K562 (cell line): Measurements from ENCODE around the gene SLC11A1. TPM values are rescaled to one million over a fixed set of nuclear protein-coding genes. Genes with fewer than 3 reads are reported as not detected.
A peak's percentile ranks its signal among the peaks of the same experiment; 100 is the strongest.

ENCODE experiments used
- ATAC-seq: fragments of 200-7000 bp; cut with Tn5 transposase; 3 replicates; pipeline ENCODE4 v1.9.1; 2020; ENCODE audit warnings: moderate library complexity
- BruUV-seq: library from RNA; stranded (reverse); fragments of 400-500 nt; replicated peaks from 2 replicates; lab custom pipeline; 2021; lab: Mats Ljungman, UMichigan
- CTCF ChIA-PET: fragments of 300-600 bp; formaldehyde crosslinking; extraction: SDS; loops from one replicate; lab custom pipeline; 2021; ENCODE audit warnings: low intra/inter-chr PET ratio; lab: Yijun Ruan, JAX
- POLR2A ChIA-PET: fragments of 300-600, 350-650 bp; sonication (Branson Sonifier 250); formaldehyde crosslinking; extraction: SDS; loops from one replicate; lab custom pipeline; 2021; ENCODE audit warnings: antibody characterized with exemption, inconsistent platforms; lab: Yijun Ruan, JAX
- DNase-seq, 4 experiments: peaks; one replicate each; pipeline versions ENCODE4 v3.0.0 to v3.0.0-alpha.2; 2011 to 2018; ENCODE audit warnings: low spot score in 3 of 4, mixed read lengths in 3 of 4; ENCODE audit errors: extremely low read depth in 1 of 4
- FAIRE-seq: peaks from 2 replicates; lab custom pipeline; 2011; peaks lifted over from hg19 to GRCh38; lab: Jason Lieb, UNC
- H2AFZ ChIP-seq: 2 replicates; pipeline ENCODE4 v1.6.0; 2011; ENCODE audit warnings: low read depth, low read length, control low read depth, inconsistent platforms
- H3K27ac ChIP-seq: fragments of 200-600 bp; 3 replicates; pipeline ENCODE4 v1.8.0; 2011; ENCODE audit warnings: low read depth, mild to moderate bottlenecking, control low read depth, inconsistent platforms, low read length, moderate library complexity, mixed read lengths; ENCODE audit errors: extremely low read depth
- H3K27me3 ChIP-seq, 2 experiments: fragments of 300-600 bp in 1 of 2; 2 replicates in 1 of 2; 3 replicates in 1 of 2; pipeline versions ENCODE4 v1.6.0 to v1.8.0; 2011; ENCODE audit warnings: inconsistent platforms in 2 of 2, low read length in 2 of 2, mild to moderate bottlenecking in 1 of 2, mixed read lengths in 1 of 2, moderate library complexity in 1 of 2; ENCODE audit not compliant: control insufficient read depth in 2 of 2, insufficient read depth in 2 of 2
- H3K36me3 ChIP-seq: fragments of 300-600 bp; 3 replicates; pipeline ENCODE4 v1.8.0; 2011; ENCODE audit warnings: mild to moderate bottlenecking, low read length, inconsistent platforms; ENCODE audit not compliant: control insufficient read depth, insufficient read depth
- H3K4me1 ChIP-seq, 2 experiments: fragments of 200-600 bp in 1 of 2; replicated peaks in 1 of 2; 2 replicates in 1 of 2; 3 replicates in 1 of 2; pipeline versions ENCODE4 v1.5.1 to v1.8.0; 2011; ENCODE audit warnings: inconsistent platforms in 2 of 2, low read length in 2 of 2, mild to moderate bottlenecking in 1 of 2, mixed read lengths in 1 of 2, moderate library complexity in 1 of 2; ENCODE audit not compliant: control insufficient read depth in 2 of 2, insufficient read depth in 2 of 2
- H3K4me2 ChIP-seq: 2 replicates; pipeline ENCODE4 v1.6.1; 2011; ENCODE audit warnings: low read length, control low read depth, inconsistent platforms, mixed read lengths; ENCODE audit not compliant: insufficient read depth
- H3K4me3 ChIP-seq: fragments of 200-600 bp; sonication (generic), shearing (Covaris generic); 2 replicates; pipeline ENCODE4 v1.5.1; 2016; ENCODE audit warnings: control low read depth, inconsistent platforms
- H3K79me2 ChIP-seq: fragments of 200-600 bp; 3 replicates; pipeline ENCODE4 v1.8.0; 2011; ENCODE audit warnings: low read length, inconsistent platforms; ENCODE audit not compliant: control insufficient read depth, insufficient read depth
- H3K9ac ChIP-seq, 2 experiments: 2 replicates each; pipeline versions ENCODE4 v1.6.0 to v1.6.1; 2011; ENCODE audit warnings: low read depth in 2 of 2, low read length in 2 of 2, control low read depth in 1 of 2, inconsistent platforms in 1 of 2, mild to moderate bottlenecking in 1 of 2, mixed read lengths in 1 of 2; ENCODE audit not compliant: insufficient read depth in 1 of 2
- H3K9me1 ChIP-seq: one replicate; pipeline ENCODE4 v1.6.0; 2011; ENCODE audit warnings: inconsistent platforms, mild to moderate bottlenecking, low read length, moderate library complexity; ENCODE audit not compliant: control insufficient read depth, insufficient read depth
- H3K9me3 ChIP-seq: replicated peaks from 2 replicates; pipeline ENCODE4 v1.5.1; 2011; ENCODE audit warnings: low read depth, low read length, inconsistent platforms; ENCODE audit not compliant: control insufficient read depth, insufficient read depth
- H4K20me1 ChIP-seq: replicated peaks from 2 replicates; pipeline ENCODE4 v1.6.1; 2011; ENCODE audit warnings: low read length, inconsistent platforms, mixed read lengths; ENCODE audit not compliant: control insufficient read depth, insufficient read depth
- MYC ChIP-seq, 2 experiments: fragments of 250-450 bp in 1 of 2; sonication (Bioruptor Pico) in 1 of 2; IDR thresholded peaks; 2 replicates each; pipeline versions ENCODE4 v1.5.1 to v1.6.1; 2012 to 2021; ENCODE audit warnings: low read depth in 2 of 2, borderline replicate concordance in 1 of 2, improper control_type of control experiment in 1 of 2, low read length in 1 of 2, mild to moderate bottlenecking in 1 of 2, moderate library complexity in 1 of 2
- POLR2A ChIP-seq: fragments of 450-650 bp; conservative IDR thresholded peaks from 2 replicates; pipeline ENCODE4 v1.6.1; 2016
- POLR2B ChIP-seq: fragments of 450-650 bp; IDR thresholded peaks from 2 replicates; pipeline ENCODE4 v1.6.1; 2018; ENCODE audit warnings: low read depth; ENCODE audit not compliant: partially characterized antibody
- ZNF253 ChIP-seq: fragments of 250-450 bp; sonication (Bioruptor Pico); conservative IDR thresholded peaks from 2 replicates; pipeline ENCODE4 v1.6.1; 2021; ENCODE audit warnings: mild to moderate bottlenecking
- WGBS: fragments of 100-300 bp; shearing (Covaris generic); methylation state at CpG from one replicate; pipeline ENCODE4 v1.1.6; 2016; ENCODE audit warnings: low coverage, mixed read lengths; ENCODE audit not compliant: insufficient coverage; ENCODE audit errors: missing lambda C conversion rate; 5-methylcytosine and 5-hydroxymethylcytosine counted together
- in situ Hi-C: fragments of 300-500 bp; cut with MboI; formaldehyde crosslinking; loops from 4 replicates; pipeline ENCODE4 v1.15.0; 2018; ENCODE audit warnings: inconsistent platforms, mixed read lengths
- intact Hi-C: fragments of 100-400 bp; cut with micrococcal nuclease; formaldehyde crosslinking; loops from 2 replicates; pipeline ENCODE4 v1.14.2; 2022
- polyA plus RNA-seq, 8 experiments: library from polyadenylated mRNA; depleted of rRNA in 4 of 8; stranded (reverse) in 5 of 8; unstranded in 3 of 8; fragments of >200 nt; fragmentation: Nextera tagmentation in 2 of 8; fragmentation: Illumina TruSeq in 1 of 8; extraction: Ambion mirVana in 2 of 8; extraction: Trizol in 1 of 8; gene quantifications; 2 replicates each; pipeline versions ENCODE4 v1.2.1 to v1.2.3, GENCODE V29; 2011 to 2014; ENCODE audit warnings: inconsistent platforms in 1 of 8, missing spikeins in 1 of 8
- total RNA-seq, 7 experiments: library from RNA; depleted of rRNA in 6 of 7; stranded (reverse); fragments of >200 nt in 6 of 7; fragmentation: Illumina TruSeq in 2 of 7; extraction: Trizol in 2 of 7; gene quantifications; 2 replicates each; pipeline versions ENCODE4 v1.2.1 to v1.2.3, GENCODE V29; 2011 to 2021; ENCODE audit warnings: low replicate concordance in 1 of 7
- TF ChIP-seq, protein P1 (sequence below): fragments of 450-650 bp; IDR thresholded peaks from 2 replicates; pipeline ENCODE4 v1.6.1; 2016; ENCODE audit warnings: mild to moderate bottlenecking
- TF ChIP-seq, protein P2 (sequence below): fragments of 450-650 bp; IDR thresholded peaks from 2 replicates; pipeline ENCODE4 v1.6.1; 2017; ENCODE audit warnings: antibody characterized with exemption, mild to moderate bottlenecking
- TF ChIP-seq, protein P3 (sequence below): sonication (generic); formaldehyde crosslinking; IDR thresholded peaks from 2 replicates; pipeline ENCODE4 v1.9.0; 2022; ENCODE audit warnings: mild to moderate bottlenecking, missing genetic modification reagents

Gene SLC11A1
- total and polyA plus RNA-seq, 9 of the 15 experiments (the other 6 are each of a cell fraction or from before 2014, with no cell fraction given) = 0.35 to 1.6 (median 0.65) TPM

DNA sequence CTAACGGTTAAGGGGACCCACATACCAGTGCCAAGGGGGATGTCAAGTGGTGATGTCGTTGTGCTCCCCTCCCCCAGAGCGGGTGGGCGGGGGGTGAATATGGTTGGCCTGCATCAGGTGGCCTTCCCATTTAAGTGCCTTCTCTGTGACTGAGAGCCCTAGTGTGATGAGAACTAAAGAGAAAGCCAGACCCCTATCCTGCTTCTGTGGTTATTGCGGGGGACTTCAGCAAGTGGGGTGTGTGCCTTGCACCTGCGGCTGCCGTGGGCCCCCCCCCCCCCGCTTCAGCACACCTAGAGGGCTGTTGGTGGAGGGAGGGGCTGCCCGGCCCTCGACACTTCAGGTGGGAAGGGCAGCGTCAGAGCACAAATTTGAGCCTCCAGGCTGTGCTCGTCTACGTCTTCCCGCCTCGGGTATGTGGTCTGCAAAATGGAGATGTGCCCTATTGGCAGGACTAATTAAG, 23.7 kb downstream of the SLC11A1 start:
- H2AFZ ChIP-seq = peak overlapping the region; percentile 76
- TF ChIP-seq, protein P1, sequence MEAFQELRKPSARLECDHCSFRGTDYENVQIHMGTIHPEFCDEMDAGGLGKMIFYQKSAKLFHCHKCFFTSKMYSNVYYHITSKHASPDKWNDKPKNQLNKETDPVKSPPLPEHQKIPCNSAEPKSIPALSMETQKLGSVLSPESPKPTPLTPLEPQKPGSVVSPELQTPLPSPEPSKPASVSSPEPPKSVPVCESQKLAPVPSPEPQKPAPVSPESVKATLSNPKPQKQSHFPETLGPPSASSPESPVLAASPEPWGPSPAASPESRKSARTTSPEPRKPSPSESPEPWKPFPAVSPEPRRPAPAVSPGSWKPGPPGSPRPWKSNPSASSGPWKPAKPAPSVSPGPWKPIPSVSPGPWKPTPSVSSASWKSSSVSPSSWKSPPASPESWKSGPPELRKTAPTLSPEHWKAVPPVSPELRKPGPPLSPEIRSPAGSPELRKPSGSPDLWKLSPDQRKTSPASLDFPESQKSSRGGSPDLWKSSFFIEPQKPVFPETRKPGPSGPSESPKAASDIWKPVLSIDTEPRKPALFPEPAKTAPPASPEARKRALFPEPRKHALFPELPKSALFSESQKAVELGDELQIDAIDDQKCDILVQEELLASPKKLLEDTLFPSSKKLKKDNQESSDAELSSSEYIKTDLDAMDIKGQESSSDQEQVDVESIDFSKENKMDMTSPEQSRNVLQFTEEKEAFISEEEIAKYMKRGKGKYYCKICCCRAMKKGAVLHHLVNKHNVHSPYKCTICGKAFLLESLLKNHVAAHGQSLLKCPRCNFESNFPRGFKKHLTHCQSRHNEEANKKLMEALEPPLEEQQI = no peak
- TF ChIP-seq POLR2A = peak; percentile 64
- peak; percentile 63 for TF ChIP-seq POLR2B
- TF ChIP-seq, protein P2, sequence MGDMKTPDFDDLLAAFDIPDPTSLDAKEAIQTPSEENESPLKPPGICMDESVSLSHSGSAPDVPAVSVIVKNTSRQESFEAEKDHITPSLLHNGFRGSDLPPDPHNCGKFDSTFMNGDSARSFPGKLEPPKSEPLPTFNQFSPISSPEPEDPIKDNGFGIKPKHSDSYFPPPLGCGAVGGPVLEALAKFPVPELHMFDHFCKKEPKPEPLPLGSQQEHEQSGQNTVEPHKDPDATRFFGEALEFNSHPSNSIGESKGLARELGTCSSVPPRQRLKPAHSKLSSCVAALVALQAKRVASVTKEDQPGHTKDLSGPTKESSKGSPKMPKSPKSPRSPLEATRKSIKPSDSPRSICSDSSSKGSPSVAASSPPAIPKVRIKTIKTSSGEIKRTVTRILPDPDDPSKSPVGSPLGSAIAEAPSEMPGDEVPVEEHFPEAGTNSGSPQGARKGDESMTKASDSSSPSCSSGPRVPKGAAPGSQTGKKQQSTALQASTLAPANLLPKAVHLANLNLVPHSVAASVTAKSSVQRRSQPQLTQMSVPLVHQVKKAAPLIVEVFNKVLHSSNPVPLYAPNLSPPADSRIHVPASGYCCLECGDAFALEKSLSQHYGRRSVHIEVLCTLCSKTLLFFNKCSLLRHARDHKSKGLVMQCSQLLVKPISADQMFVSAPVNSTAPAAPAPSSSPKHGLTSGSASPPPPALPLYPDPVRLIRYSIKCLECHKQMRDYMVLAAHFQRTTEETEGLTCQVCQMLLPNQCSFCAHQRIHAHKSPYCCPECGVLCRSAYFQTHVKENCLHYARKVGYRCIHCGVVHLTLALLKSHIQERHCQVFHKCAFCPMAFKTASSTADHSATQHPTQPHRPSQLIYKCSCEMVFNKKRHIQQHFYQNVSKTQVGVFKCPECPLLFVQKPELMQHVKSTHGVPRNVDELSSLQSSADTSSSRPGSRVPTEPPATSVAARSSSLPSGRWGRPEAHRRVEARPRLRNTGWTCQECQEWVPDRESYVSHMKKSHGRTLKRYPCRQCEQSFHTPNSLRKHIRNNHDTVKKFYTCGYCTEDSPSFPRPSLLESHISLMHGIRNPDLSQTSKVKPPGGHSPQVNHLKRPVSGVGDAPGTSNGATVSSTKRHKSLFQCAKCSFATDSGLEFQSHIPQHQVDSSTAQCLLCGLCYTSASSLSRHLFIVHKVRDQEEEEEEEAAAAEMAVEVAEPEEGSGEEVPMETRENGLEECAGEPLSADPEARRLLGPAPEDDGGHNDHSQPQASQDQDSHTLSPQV = 0 out of 2 replicates have a peak, but pooled peaks have one; percentile 10
- no peak for TF ChIP-seq ZNF253 (CRISPR knock-in tag)
- TF ChIP-seq MYC (IDR thresholded peaks at IDR 0.05; ENCODE audit: low read depth, low read length) = 0 out of 2 replicates have a peak, but pooled peaks have one; percentile 6
- TF ChIP-seq MYC (CRISPR knock-in tag; IDR thresholded peaks at IDR 0.05; ENCODE audit: borderline replicate concordance, low read depth) = peak; percentile 66; the same call in 1 of the 2 replicates
- TF ChIP-seq, protein P3, sequence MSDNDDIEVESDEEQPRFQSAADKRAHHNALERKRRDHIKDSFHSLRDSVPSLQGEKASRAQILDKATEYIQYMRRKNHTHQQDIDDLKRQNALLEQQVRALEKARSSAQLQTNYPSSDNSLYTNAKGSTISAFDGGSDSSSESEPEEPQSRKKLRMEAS (CRISPR knock-in tag) = no peak

More for the DNA sequence above, 23.7 kb downstream of the SLC11A1 start:
- no peaks in the 10 kb centered on the region for H3K9me3 ChIP-seq
- H3K9ac ChIP-seq = peak overlapping the region; percentile 27 to 88
- ATAC-seq (peak; percentile 15), FAIRE-seq (peak; percentile 69), DNase-seq (peak in 1 of 4 experiments; percentile 34)
- ChIA-PET POLR2A (interaction anchor here (0.6 to 0.9 kb wide), 2 partner anchors 11 to 98 kb away, joined by 3 read pairs; no protein-coding TSS in a partner anchor), CTCF (interaction anchor here (1.1 kb wide), 1 partner anchor 60 kb away, joined by 8 read pairs; no protein-coding TSS in a partner anchor)
- H3K27me3 ChIP-seq = no peaks in the 10 kb centered on the region
- peaks cover 16% of the 10 kb centered on the region for H3K79me2 ChIP-seq
- peaks cover 46% of the 10 kb centered on the region; the same call in 2 of the 3 replicates for H3K36me3 ChIP-seq
- peak overlapping the region; percentile 28 for H3K4me3 ChIP-seq
- H3K9me1 ChIP-seq = no peaks in the 10 kb centered on the region
- peak overlapping the region; percentile 80 for H3K4me2 ChIP-seq
- H3K27ac ChIP-seq = peak overlapping the region; percentile 78
- 1% methylated on average over 11 of the region's 15 CpGs for WGBS
- H3K4me1 ChIP-seq = peaks cover 29 to 73% of the 10 kb centered on the region in 2 experiments; a peak in 4 of 5 replicates
- BruUV-seq = no TSS peak
- intact Hi-C loops = loop anchor here (1.0 to 10.0 kb wide), 4 partner anchors 8 to 239 kb away; no protein-coding TSS in a partner anchor
- no peaks in the 10 kb centered on the region for H4K20me1 ChIP-seq
- in situ Hi-C loops = no loop called here
